HG03175 (cell line): Measurements from ENCODE around the gene NUP62.
"Not testable (repeated sequence)": the region's sequence is repeated elsewhere in the genome, so short reads cannot be mapped to it uniquely, and the experiment has no call there.

Experiments
- ATAC-seq: cut with Tn5 transposase; IDR thresholded peaks from one replicate; pipeline ENCODE4 v1.9.1; 2021; ENCODE audit warnings: mild to moderate bottlenecking, moderate library complexity; ENCODE audit not compliant: unreplicated experiment

Gene NUP62

DNA sequence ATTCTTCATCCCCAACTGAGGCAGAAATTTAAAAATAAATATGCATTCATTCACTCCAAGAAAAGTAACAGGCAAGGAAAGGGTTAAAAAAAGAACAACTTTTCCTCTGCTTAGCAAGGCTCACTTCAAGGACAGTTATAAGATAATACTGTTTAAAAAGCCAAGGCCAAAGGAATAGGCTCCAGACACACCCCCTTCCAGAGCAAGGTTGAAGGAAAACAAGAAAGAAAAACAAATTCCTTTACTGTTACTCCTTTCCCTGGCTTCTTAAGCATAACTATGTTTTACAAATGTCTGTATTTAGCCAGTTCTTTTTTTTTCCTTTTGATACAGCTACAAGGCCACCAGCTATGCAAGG lies 23.2 kb upstream of the NUP62 start:
- ATAC-seq = no peak

DNA sequence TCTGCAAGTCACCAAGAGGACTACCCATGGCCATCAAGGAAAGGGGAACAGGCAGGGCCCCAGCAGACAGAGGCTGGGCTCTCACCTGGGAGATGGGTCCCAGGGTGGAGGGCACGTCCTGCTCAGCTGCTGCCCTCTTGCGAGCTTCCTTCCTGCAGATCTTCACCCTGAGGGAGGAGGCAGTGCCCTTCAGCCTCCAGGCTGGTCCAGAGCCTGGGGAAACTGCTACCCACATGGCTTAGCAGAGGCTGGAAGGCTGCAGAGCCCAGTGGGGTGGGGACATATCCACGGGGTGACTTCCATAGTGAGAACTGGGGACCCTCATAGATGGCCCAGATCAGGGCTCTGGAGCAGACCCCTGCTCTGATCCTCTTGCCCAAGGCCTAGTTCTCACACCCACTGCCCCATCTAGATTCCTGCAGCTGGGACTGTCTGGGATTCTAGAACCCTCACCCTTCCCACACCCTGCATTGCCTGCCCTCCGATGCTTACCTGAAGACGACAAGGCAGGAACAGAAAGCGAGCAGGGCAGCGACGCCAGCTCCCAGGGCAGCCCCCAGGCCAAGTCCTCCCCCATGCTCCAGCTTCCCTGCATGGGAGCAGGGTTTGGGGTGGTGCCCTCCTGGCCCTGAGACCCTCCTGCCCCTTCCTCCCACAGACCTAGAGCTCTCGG lies 22.6 kb upstream of the NUP62 start:
- ATAC-seq = no peak

DNA sequence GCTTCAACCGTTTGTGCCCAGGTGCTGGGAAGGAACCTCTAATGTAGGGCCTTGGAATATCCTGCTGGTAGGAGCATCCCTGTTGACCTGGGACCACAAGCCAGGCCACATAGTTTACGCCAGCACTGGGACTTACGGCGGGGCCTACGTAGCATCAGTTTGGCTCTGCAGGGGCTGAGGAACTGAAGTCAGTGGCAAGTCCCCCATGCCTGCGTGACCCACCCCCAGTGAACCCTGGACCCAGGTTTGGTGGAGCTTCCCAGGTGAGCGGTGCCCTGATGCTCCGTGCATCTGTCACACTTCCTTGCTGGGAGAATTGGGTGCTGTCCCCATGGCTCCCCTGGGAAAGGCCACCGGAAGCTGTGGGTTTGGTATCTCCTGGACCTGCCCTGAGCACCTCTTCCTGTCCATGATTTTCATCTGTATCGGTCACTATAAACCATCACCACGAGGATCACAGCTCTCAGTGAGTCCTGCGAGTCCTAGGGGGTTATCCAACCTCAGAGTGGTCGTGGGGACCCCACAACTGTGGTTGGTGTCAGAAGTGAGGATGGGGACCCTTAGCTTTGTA lies 21.7 kb upstream of the NUP62 start:
- no peak for ATAC-seq

DNA sequence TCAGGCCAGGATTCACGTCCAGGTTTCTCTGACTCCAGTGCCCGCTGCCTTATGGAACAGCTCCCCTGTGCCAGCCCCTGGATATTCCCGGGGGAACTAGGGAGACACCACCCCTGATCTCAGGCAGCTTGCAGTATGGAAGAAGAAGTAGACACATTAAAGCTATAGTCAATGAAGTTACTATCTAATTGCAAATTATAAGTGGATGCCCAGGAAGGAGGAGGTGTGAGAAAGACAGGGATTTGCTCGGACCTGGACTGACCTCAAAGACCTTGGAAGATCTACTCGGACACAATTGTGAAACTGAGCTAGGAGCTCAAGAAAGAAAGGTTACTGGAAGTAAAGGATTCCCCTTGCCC lies 21.3 kb upstream of the NUP62 start:
- ATAC-seq = no peak

DNA sequence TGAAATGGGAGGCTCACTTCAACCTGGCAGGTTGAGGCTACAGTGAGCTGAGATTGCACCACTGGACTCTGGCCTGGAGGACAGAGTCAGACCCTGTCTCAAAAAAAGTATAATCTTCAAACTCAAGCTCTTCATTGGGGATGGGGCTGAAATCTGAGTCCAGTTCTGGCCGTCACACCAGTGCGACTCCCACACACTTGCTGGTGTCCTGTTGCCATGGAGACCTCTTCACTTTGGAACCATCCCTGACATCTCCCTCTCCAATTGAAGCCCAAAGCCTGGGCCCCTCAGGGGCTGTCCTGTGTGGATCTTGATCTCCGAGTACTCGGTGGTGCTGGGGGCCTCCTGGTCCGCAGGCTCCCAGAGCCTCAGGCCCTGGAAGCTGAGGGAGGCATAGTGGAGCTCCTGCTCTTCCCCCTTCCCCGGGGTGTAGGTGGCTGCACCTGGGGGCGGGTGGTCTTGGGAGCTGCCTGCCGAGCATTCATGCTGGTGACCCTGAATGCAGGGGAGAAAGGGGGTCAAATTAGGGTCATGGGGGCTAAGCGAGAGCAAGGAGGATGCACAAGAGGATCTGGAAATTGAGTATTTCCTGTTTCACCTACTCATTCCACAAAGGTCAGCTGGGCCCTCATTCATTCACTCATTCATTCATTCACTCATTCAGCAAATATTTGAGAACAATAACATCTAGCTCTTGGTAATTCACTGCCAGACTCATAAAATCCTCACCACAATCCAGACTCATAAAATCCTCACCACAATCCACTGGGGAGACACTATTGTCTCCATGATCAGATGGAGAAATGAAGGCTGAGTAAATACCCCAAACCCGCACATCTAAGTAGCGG lies 20.7 kb upstream of the NUP62 start:
- ATAC-seq = no peak

DNA sequence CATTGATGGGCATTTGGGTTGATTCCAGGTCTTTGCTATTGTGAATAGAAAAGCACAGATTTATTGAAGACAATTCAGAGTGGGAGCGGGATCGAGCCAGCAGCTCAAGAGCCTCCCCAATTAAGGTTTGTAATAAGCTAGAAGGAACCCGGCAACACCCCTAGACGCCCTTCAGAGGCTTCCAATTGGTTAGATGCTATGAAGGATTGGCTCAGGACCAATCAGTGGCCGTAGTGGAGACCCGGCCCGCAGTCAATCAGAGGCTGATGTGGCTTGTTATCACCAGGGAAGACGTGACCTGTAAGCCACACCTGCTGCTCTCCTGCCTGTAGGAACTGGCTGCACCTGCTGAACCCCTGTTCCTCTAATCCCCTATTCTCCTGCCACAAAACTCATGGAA lies 17.1 kb upstream of the NUP62 start:
- no peak for ATAC-seq

DNA sequence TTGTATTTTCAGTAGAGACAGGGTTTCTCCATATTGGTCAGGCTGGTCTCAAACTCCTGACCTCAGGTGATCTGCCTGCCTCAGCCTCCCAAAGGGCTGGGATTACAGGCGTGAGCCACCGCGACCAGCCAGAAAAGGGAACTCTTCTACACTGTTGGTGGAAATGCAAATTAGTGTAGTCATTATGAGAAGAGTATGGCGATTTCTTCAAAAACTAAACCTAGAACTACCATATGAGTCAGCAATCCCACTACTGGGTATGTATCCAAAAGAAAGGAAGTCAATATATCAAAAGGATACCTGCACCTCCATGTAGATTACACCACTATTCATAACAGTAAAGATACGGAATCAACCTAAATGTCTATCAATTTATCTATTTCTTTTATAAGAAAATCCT lies 15.3 kb upstream of the NUP62 start:
- not testable (repeated sequence) for ATAC-seq

DNA sequence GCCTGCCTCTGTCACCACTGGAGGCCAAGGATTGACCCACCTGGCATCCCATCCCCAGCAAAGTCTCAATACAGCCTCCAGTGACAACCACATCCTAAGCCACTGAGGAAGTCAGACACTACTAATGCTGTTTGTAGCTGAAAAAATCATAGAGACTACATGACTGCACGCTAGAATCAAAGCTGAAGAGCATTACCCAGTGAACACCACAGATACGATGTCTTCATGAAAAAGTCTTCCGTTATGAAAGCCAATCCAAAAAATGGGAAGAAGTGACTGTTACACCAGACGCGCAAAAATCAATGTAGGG lies 11.1 kb upstream of the NUP62 start:
- no peak for ATAC-seq

DNA sequence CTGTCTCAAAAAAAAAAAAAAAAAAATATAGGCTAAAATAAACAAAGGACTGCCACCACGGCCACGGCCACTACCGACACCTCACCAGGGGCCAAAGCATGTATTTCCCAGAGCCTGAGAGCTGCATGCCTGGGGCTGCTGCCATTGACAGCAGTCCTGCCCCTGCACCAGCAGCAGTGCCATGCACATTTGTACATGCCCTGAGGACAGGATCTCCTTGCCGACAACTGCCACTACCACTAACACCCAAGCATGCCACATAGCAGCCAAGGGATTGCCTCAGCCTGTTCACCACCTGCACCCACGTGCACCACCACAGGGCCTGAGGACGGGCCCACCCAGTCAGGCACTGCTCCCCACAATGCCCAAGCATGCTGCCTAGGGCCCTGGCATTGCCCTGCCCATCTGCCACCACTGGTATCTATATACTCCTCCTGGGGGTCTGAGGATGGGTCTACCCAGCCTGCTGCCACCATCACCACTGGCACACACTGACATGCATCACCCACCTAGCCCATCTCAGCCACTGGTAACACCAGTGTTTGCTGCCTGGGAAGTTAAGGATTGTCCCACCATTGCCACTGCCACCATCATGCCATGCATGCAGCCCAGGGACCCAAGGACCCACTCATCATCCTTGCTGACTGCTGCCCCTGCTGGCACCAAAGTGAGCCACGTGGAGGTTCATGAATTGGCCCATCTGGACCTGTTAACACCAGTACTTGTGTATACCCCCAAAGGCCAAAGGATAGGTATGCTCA lies 10.6 kb upstream of the NUP62 start:
- no peak for ATAC-seq

DNA sequence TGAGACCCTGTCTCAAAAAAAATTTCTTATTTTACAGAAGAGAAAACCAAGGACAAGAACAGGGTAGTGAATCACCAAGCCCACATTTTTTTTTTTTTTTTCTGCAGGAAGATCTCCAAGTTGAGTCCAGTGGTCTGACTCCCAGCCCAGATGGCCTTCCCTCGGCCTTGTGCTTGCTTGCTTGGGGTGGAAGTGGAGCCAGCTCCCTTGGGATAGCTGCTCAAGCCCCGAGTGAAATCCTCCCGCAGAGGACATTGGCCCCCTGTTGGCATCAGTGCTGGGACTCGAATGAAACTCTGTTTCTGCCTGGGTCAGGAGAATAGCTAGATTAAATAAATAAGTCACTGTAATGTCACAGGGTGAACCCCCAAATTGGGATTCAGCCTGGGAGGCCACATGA lies 9.4 kb upstream of the NUP62 start:
- no peak for ATAC-seq

DNA sequence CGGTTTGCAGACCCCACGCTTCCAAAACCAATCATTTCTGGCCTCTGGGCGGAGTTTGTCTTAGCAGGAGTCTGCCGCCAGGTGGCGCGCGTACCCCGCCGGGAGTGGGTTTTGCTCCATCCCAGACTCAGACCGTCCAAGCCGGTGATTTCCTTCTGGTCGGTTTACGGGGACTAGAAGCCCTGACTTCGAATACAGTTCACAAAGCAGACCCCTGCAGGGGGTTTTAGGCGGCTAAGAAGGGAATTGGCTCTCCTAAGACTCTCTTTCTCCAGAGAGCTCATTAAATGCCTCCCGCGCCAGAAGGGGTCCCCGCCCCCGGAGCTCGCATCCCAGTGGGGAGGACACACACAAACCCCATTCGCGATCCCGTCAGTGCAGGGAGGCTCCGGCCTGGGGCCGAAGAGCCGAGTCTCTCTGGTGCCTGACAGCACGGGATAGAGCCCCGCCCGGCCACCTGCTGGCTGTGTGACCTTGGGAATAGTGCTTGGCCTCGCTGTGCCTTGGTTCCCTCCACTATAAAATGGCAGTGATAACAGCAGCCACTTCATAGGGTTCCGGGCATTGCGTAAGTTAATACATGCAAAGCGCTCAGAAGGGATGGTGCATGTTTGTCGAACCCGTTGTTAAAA lies 8.6 kb upstream of the NUP62 start:
- ATAC-seq = no peak

DNA sequence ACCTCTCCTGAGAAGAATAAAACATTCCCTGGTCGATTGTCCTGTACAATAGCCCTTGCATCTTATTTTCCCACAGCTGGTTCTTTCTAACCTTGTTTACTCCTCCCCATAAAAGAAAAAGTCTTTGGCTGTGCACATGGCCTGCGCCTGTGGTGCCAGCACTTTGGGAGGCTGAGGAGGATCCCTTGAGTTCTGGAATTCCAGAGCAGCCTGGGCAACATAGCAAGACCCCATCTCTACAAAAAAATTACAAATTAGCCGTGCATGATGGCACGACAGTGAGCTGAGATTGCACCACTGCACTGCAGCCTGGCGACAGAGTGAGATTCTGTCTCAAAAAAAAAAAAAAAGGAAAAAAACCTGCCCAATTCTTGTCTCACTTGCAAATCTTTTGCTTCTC lies 7.2 kb upstream of the NUP62 start:
- ATAC-seq = no peak

DNA sequence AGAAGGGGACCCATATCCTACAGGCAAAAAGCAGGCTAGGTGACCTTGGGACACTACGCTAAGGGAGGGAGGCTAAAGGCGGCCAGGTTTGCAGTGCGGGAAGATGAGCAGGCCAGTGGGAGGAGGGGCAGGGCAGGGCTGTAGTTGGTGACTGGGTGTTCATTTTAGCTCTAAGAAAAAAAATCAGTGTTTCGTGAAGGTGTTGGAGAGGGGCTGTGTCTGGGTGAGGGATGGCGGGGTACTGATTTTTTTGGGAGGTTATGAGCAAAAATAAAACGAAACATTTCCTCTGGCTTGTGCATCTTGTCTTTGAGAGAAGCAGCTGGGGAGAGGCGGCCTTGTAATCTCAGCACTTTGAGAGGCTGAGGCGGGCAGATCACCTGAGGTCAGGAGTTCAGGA lies 4.3 kb upstream of the NUP62 start:
- no peak for ATAC-seq

DNA sequence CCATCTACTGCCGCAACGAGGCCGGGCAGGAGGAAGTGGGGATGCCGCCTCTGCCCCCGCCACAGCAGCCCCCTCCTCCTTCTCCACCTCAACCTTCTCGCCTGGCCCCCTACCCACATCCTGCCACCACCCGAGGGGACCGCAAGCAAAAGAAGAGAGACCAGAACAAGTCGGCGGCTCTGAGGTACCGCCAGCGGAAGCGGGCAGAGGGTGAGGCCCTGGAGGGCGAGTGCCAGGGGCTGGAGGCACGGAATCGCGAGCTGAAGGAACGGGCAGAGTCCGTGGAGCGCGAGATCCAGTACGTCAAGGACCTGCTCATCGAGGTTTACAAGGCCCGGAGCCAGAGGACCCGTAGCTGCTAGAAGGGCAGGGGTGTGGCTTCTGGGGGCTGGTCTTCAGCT lies 3.4 kb upstream of the NUP62 start:
- ATAC-seq = no peak

DNA sequence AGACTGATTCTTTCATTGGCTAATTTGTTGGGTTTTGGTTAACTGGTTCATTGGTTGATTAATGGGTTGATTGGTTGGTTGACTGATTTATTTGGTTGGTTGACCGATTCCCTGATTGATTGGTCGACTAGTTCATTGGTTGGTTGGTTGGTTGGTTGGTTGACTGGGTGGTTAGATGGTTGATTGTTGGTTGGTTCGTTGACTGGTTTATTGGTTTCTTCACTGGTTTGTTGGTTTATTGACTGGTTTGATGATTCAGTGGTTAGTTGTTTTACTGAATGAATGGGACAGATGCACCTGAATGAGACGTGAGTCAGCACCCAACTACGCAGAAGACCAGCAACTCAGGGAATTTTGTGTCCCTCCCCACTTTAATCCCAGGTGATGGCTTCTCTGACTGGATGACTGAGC lies 2.7 kb upstream of the NUP62 start:
- ATAC-seq = no peak

DNA sequence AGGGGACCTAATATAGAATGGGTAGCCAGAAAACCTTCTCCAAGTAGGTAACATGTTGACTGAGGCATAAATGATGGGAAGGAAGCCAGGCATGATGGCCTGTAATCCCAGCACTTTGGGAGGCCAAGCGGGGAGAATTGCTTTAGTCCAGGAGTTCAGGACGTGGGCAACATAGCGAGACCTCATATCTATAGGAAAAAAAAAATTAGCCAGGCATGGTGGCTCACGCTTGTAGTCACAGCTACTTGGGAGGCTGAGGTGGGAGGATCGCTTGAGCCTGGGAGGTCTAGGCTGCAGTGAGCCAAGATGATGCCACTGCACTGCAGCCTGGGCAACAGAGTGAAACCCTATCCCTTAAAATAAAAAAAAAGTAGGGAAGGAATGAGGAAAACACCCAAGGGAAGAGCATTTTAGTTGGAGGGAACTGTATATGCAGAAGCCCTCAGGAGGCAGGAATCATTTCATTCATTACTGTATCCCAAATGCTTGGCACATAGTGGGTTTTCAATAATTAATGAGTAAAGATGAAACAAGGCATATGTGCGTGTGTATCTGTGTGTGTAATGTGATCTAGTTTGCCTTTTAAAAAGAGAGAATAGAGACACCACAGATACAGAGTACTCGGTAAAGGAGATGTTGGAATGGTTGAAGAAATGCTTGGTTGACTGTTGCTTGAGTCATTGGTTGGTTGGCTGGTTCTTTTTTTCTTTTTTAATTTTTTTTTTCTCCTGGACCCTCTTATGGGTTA lies 2.2 kb upstream of the NUP62 start:
- no peak for ATAC-seq

DNA sequence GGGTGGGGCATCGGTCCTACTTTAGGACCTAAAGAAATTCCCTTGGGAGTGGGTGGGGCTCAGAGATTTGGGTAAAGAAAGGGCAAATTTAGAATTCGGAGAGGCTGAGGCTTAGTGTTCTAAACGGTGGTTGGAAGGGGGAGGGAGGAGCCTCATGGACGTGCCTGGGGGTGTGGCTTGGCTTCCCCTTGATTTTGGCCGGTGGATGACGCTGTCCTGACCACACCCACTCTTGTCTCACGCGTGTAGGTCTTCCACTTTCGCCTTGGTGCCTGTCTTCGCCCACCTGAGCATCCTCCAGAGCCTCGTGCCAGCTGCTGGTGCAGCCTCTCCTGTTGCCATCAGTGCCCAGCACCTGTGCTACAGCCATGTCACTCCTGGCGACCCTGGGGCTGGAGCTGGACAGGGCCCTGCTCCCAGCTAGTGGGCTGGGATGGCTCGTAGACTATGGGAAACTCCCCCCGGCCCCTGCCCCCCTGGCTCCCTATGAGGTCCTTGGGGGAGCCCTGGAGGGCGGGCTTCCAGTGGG lies 1.2 kb upstream of the NUP62 start:
- ATAC-seq = no peak

DNA sequence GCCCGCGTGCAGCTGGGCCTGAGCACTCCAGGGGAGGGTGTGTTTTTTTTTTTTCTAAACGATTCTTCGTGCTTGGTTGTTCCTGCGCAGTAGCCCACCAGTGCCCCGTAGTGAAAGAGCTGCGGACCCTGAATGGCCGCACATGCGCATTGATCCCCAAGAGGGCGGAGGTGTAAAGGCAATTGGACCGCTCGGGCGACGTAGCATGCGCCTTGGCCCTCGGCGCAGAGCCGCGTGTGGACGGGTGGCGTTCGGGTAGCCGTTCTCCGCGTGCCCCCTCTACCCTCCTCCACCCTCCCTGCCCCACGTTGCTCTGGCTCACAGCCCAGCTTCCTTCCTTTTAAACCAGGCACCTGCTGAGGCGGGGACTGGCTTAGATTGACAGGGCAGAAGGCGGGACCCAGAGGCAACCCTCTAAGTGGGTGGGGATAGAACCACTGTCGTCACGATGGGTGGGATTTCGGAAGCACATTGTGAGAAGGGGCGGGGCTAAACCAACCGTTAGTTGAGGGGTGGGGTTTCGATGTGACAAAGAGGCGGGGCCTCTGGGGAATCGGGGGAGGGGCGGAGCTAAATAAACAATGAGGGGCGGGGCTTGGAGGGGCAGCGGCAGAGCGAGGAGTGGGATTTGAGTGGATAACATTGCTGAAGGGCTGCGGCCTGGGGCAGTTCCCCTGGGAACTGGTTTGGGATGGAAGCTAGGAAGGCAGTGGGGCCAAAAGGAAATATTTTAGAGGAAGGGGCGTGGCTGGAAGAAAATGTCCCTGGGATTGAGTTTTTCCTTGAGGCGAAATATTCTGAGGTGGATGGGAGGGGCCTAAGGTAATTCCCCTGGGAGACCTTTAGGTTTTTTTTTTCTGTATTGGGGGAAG lies 543 bp upstream of the NUP62 start:
- peak; percentile 79 for ATAC-seq

DNA sequence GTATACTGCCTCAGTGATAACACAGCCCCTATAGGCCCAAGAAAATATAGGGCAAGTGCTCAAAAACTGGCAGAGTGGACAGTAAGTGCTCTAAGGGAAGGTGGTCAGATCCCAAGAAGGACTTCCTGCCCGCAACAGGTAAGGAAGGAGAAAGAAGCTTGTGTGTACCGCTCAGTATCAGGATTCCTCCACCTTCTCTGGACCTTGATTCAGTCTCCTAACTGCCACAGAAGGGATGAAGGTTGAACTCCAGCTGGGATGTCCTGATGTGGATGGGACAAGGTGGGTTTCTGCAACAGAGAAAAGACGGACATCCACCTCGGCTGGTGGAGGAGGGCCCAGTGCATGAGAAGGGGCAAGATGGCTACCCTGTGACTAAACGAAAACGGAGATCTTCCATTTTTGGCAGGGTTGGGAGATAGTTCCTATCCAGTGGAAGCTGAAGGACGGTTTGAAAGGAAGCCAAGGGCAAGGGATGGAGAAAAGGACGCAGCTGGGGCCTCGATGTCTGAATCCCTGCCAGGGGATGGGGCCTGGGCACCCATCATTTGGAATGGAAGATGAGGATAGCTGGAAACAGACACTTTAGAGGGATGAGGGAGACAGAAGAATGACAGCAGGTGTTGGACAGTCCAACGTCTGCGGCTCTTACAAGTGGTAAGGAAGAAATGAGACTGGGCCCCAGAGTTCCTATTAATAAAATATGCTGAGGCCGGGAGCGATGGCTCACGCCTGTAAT lies 1.6 kb downstream of the NUP62 start:
- ATAC-seq = no peak
